Caco-2 (cell line): ENCODE results near the gene CALB2. TPM values are rescaled to one million over a fixed set of nuclear protein-coding genes. Genes with fewer than 3 reads are reported as not detected.
A peak's percentile ranks its signal among the peaks of the same experiment; 100 is the strongest.

Source experiments
- BruUV-seq: library from RNA; stranded (reverse); fragments of 400-500 nt; replicated peaks from 2 replicates; lab custom pipeline; 2021; lab: Mats Ljungman, UMichigan
- CTCF ChIA-PET: fragments of 300-600 bp; sonication (Branson Sonifier 250); formaldehyde crosslinking; loops from one replicate; lab custom pipeline; 2022; ENCODE audit warnings: antibody characterized with exemption; lab: Charles Lee
- POLR2A ChIA-PET: fragments of 300-600 bp; sonication (Branson Sonifier 250); formaldehyde crosslinking; loops from one replicate; lab custom pipeline; 2022; ENCODE audit warnings: antibody characterized with exemption; lab: Charles Lee
- DNase-seq, 2 experiments: peaks; one replicate each; pipeline versions ENCODE4 v3.0.0 to v3.0.0-alpha.2; 2020 to 2022
- H3K27me3 ChIP-seq: replicated peaks from 2 replicates; pipeline ENCODE4 v1.6.0; 2011; ENCODE audit warnings: low read length; ENCODE audit not compliant: control insufficient read depth, insufficient read depth
- H3K36me3 ChIP-seq: 2 replicates; pipeline ENCODE4 v1.5.1; 2011; ENCODE audit warnings: low read length; ENCODE audit not compliant: control insufficient read depth, insufficient read depth
- H3K4me1 ChIP-seq: fragments of 250-450 bp; sonication (Bioruptor Pico); 2 replicates; pipeline ENCODE4 v1.5.1; 2020; ENCODE audit warnings: mild to moderate bottlenecking
- H3K4me3 ChIP-seq: 2 replicates; pipeline ENCODE4 v1.5.1; 2011; ENCODE audit warnings: low read depth, mild to moderate bottlenecking, control low read depth, low read length
- H3K9me3 ChIP-seq: fragments of 250-450 bp; sonication (Bioruptor Pico); 2 replicates; pipeline ENCODE4 v1.5.1; 2020; ENCODE audit warnings: mild to moderate bottlenecking, moderate library complexity
- H3K27ac Mint-ChIP-seq: one replicate; pipeline ENCODE4 v1.8.0; 2022; ENCODE audit warnings: mixed read lengths; ENCODE audit not compliant: unreplicated experiment
- H3K27me3 Mint-ChIP-seq: one replicate; pipeline ENCODE4 v1.8.0; 2022; ENCODE audit warnings: mixed read lengths; ENCODE audit not compliant: insufficient read depth, unreplicated experiment
- H3K36me3 Mint-ChIP-seq: one replicate; pipeline ENCODE4 v1.8.0; 2022; ENCODE audit warnings: mild to moderate bottlenecking, mixed read lengths; ENCODE audit not compliant: insufficient read depth, unreplicated experiment
- H3K4me1 Mint-ChIP-seq: one replicate; pipeline ENCODE4 v1.8.0; 2022; ENCODE audit warnings: low read depth, mixed read lengths; ENCODE audit not compliant: unreplicated experiment
- H3K4me3 Mint-ChIP-seq: one replicate; pipeline ENCODE4 v1.8.0; 2022; ENCODE audit warnings: mild to moderate bottlenecking, moderate library complexity, mixed read lengths; ENCODE audit not compliant: unreplicated experiment
- H3K9me3 Mint-ChIP-seq: one replicate; pipeline ENCODE4 v1.8.0; 2022; ENCODE audit warnings: mixed read lengths; ENCODE audit not compliant: unreplicated experiment
- CTCF ChIP-seq, 2 experiments: fragments of 200-600 bp in 1 of 2; IDR thresholded peaks; 1 replicate in 1 of 2; 2 replicates in 1 of 2; pipeline versions ENCODE4 v1.5.1 to v1.8.0; 2011 to 2022; ENCODE audit warnings: antibody characterized with exemption in 1 of 2, control low read depth in 1 of 2, inconsistent platforms in 1 of 2, low read depth in 1 of 2, low read length in 1 of 2, mild to moderate bottlenecking in 1 of 2, moderate library complexity in 1 of 2; ENCODE audit not compliant: insufficient read depth in 1 of 2, severe bottlenecking in 1 of 2, unreplicated experiment in 1 of 2
- intact Hi-C: fragments of 100-400 bp; cut with micrococcal nuclease; formaldehyde crosslinking; loops from one replicate; pipeline ENCODE4 v1.10.0; 2022; ENCODE audit not compliant: unreplicated experiment
- total RNA-seq: library from RNA; stranded (reverse); gene quantifications from 2 replicates; pipeline ENCODE4 v1.2.3, GENCODE V29; 2022

The CALB2 gene
- total RNA-seq, 1 experiment from 2014 or later: not detected

GRCh38 chr16:71350821-71351557 lies 7.5 kb upstream of the CALB2 start:
- no peak overlapping the region for H3K4me3 ChIP-seq
- H3K9me3 Mint-ChIP-seq: no peaks in the 10 kb centered on the region
- H3K4me1 Mint-ChIP-seq: no peaks in the 10 kb centered on the region
- no peaks in the 10 kb centered on the region for H3K9me3 ChIP-seq
- peaks cover 19% of the 10 kb centered on the region for H3K27me3 Mint-ChIP-seq
- intact Hi-C loops: no loop called here
- no peak for TF ChIP-seq CTCF (IDR thresholded peaks at IDR 0.05; ENCODE audit: insufficient read depth in 1 of 2, low read depth in 1 of 2, low read length in 1 of 2, severe bottlenecking in 1 of 2, unreplicated experiment in 1 of 2)
- H3K36me3 Mint-ChIP-seq: no peaks in the 10 kb centered on the region
- ChIA-PET POLR2A (no interaction called here), CTCF (no interaction called here)
- no peaks in the 10 kb centered on the region for H3K4me1 ChIP-seq
- H3K27ac Mint-ChIP-seq: no peak overlapping the region
- H3K27me3 ChIP-seq: no peaks in the 10 kb centered on the region
- BruUV-seq: no TSS peak
- H3K36me3 ChIP-seq: no peaks in the 10 kb centered on the region
- peak in 1 of 2 experiments; percentile 9 for DNase-seq
- no peak overlapping the region for H3K4me3 Mint-ChIP-seq

GRCh38 chr16:71351558-71351901 lies 7.0 kb upstream of the CALB2 start:
- Histone ChIP-seq H3K4me3 (no peak overlapping the region), H3K27me3 (no peaks in the 10 kb centered on the region), H3K9me3 (no peaks in the 10 kb centered on the region), H3K4me1 (no peaks in the 10 kb centered on the region), H3K36me3 (no peaks in the 10 kb centered on the region)
- ChIA-PET CTCF (no interaction called here), POLR2A (no interaction called here)
- no peaks in the 10 kb centered on the region for H3K4me1 Mint-ChIP-seq
- H3K27me3 Mint-ChIP-seq: peaks cover 19% of the 10 kb centered on the region
- no peaks in the 10 kb centered on the region for H3K9me3 Mint-ChIP-seq
- BruUV-seq: no TSS peak
- DNase-seq: peak in 1 of 2 experiments; percentile 22
- H3K27ac Mint-ChIP-seq: no peak overlapping the region
- H3K36me3 Mint-ChIP-seq: no peaks in the 10 kb centered on the region
- H3K4me3 Mint-ChIP-seq: no peak overlapping the region
- intact Hi-C loops: no loop called here
- TF ChIP-seq CTCF (IDR thresholded peaks at IDR 0.05; ENCODE audit: insufficient read depth in 1 of 2, low read depth in 1 of 2, low read length in 1 of 2, severe bottlenecking in 1 of 2, unreplicated experiment in 1 of 2): no peak

- Mint-ChIP-seq H3K9me3 (no peaks in the 10 kb centered on the region), H3K27ac (no peak overlapping the region), H3K4me3 (no peak overlapping the region), H3K27me3 (peaks cover 18% of the 10 kb centered on the region), H3K4me1 (no peaks in the 10 kb centered on the region), H3K36me3 (no peaks in the 10 kb centered on the region)
- Histone ChIP-seq H3K27me3 (no peaks in the 10 kb centered on the region), H3K4me3 (no peak overlapping the region), H3K4me1 (no peaks in the 10 kb centered on the region), H3K36me3 (no peaks in the 10 kb centered on the region), H3K9me3 (no peaks in the 10 kb centered on the region)
- POLR2A ChIA-PET: no interaction called here
- DNase-seq: peak in 1 of 2 experiments; percentile 17
- CTCF ChIA-PET: no interaction called here
- no TSS peak for BruUV-seq
- intact Hi-C loops: no loop called here
- no peak for TF ChIP-seq CTCF (IDR thresholded peaks at IDR 0.05; ENCODE audit: insufficient read depth in 1 of 2, low read depth in 1 of 2, low read length in 1 of 2, severe bottlenecking in 1 of 2, unreplicated experiment in 1 of 2)
Observed at GRCh38 chr16:71352466-71352865, 6.1 kb upstream of the CALB2 start.
